22Rv1 (cell line): ENCODE results near the gene CACNG4.

Experiments used
- H3K27ac ChIP-seq: fragments of 450-650 bp; 2 replicates; pipeline ENCODE4 v1.5.1; 2017
- ZFX ChIP-seq: fragments of 450-650 bp; IDR thresholded peaks from 2 replicates; pipeline ENCODE4 v1.6.1; 2017; ENCODE audit warnings: antibody characterized with exemption, borderline replicate concordance
- TF ChIP-seq, protein P1 (sequence below): fragments of 450-650 bp; IDR thresholded peaks from 2 replicates; pipeline ENCODE4 v1.5.1; 2017; ENCODE audit warnings: mild to moderate bottlenecking

CACNG4 gene

DNA sequence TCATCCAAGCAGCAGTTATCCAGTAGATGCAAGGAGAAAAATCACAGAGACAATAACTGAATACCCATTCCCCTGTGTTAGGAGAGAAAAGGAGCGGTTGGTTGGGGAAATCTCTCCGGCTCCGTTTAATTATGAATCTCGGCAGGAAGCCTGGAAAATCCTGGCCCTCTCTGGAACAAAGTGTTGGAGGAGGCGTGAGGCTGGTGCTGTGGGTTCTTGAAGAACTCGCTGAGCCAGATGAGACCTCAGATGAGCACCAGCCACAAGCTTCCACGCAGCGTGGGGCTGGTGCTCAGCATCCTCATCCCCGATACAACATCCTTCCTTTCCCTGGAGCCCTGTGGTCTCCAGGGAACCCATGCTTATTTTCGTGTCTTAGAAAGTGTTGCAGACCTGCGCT is 39.7 kb downstream of the CACNG4 start:
- TF ChIP-seq, protein P1, sequence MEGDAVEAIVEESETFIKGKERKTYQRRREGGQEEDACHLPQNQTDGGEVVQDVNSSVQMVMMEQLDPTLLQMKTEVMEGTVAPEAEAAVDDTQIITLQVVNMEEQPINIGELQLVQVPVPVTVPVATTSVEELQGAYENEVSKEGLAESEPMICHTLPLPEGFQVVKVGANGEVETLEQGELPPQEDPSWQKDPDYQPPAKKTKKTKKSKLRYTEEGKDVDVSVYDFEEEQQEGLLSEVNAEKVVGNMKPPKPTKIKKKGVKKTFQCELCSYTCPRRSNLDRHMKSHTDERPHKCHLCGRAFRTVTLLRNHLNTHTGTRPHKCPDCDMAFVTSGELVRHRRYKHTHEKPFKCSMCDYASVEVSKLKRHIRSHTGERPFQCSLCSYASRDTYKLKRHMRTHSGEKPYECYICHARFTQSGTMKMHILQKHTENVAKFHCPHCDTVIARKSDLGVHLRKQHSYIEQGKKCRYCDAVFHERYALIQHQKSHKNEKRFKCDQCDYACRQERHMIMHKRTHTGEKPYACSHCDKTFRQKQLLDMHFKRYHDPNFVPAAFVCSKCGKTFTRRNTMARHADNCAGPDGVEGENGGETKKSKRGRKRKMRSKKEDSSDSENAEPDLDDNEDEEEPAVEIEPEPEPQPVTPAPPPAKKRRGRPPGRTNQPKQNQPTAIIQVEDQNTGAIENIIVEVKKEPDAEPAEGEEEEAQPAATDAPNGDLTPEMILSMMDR, result no peak
- no peak for TF ChIP-seq ZFX
- H3K27ac ChIP-seq, result no peak overlapping the region

GRCh38 chr17:67007266-67007665 is 42.8 kb downstream of the CACNG4 start:
- no peak overlapping the region for H3K27ac ChIP-seq
- no peak for TF ChIP-seq ZFX
- TF ChIP-seq, protein P1, result no peak

GRCh38 chr17:67008101-67008500 is 43.6 kb downstream of the CACNG4 start:
- H3K27ac ChIP-seq, result no peak overlapping the region
- TF ChIP-seq ZFX, result no peak
- TF ChIP-seq, protein P1, result no peak

DNA sequence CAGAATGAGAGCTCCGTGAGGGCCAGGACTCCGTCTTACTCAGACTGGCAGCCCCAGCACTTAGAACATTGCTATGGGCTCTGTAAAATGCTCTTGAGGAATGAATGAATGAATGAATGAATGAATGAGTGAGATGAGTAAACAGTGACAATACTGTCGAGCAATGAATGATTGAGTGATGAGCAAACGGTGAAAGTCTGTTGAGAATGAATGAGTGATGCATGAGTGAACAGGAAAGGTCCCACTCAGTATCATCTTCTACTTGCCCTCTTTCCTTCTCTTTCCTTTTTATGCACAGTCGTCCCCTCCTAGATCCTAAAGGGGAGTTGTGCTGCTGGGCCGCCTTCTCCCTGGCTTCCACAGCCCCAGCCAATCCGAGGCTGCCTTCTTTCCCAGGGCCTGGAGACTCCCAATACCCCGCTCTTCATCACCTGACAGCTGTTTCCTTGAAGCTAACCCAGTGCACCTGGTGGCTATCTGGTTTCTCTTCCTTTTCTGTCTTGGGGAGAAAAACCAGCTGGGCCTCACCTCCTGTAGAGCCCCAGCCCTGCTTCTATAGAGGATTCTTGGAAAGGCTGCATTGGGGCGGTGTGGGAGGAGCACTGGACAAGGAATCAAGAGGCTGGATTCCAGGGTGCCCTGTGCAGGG is 47.1 kb downstream of the CACNG4 start:
- no peak overlapping the region for H3K27ac ChIP-seq
- TF ChIP-seq ZFX, result no peak
- TF ChIP-seq, protein P1, result no peak

GRCh38 chr17:67013891-67014290 is 49.4 kb downstream of the CACNG4 start:
- no peak for TF ChIP-seq ZFX
- TF ChIP-seq, protein P1, result no peak
- H3K27ac ChIP-seq, result no peak overlapping the region

DNA sequence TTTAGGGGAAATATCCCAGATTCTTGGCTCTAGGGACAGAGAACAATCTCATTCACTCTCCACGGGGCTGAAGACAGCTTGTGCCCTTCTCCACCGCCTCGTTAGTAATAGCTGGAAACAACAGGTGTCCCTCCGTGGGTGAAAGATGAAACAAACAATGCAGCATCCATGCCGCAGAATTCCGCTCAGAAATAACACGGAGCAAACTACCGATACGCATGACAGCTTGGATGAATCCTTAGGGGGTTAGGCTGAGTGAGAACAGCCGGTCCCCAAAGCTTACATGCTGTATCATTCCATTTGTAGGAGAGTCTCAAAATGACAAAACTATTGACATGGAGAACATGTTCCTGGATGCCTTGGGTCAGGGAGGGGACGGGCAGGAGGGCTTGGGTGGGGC is 50.5 kb downstream of the CACNG4 start:
- H3K27ac ChIP-seq, result no peak overlapping the region
- TF ChIP-seq, protein P1, result no peak
- TF ChIP-seq ZFX, result no peak

- TF ChIP-seq ZFX, result no peak
- TF ChIP-seq, protein P1, result no peak
- no peak overlapping the region for H3K27ac ChIP-seq
Observed at GRCh38 chr17:67016039-67016762, 51.7 kb downstream of the CACNG4 start.
